Neural cell (in vitro differentiated cells): ENCODE results near the gene ASAP3.

Experiments used
- EP300 ChIP-seq: fragments of 450-650 bp; conservative IDR thresholded peaks from 2 replicates; pipeline ENCODE4 v1.6.1; 2014; ENCODE audit warnings: antibody characterized with exemption, mild to moderate bottlenecking, moderate library complexity; ENCODE audit not compliant: poor library complexity, severe bottlenecking
- EZH2 ChIP-seq: fragments of 200-600, 300-800 bp; shearing (Covaris generic), sonication (generic); IDR thresholded peaks from 2 replicates; pipeline ENCODE4 v1.6.1; 2014; ENCODE audit warnings: antibody characterized with exemption, low read length, borderline replicate concordance, mild to moderate bottlenecking; ENCODE audit not compliant: insufficient read depth, poor library complexity, severe bottlenecking
- POLR2AphosphoS5 ChIP-seq: IDR thresholded peaks from 2 replicates; pipeline ENCODE4 v1.6.1; 2012
- TF ChIP-seq, protein P1 (sequence below): fragments of 450-650 bp; IDR thresholded peaks from 2 replicates; pipeline ENCODE4 v1.5.1; 2014; ENCODE audit warnings: antibody characterized with exemption, mild to moderate bottlenecking, moderate library complexity; ENCODE audit not compliant: poor library complexity, severe bottlenecking

DNA sequence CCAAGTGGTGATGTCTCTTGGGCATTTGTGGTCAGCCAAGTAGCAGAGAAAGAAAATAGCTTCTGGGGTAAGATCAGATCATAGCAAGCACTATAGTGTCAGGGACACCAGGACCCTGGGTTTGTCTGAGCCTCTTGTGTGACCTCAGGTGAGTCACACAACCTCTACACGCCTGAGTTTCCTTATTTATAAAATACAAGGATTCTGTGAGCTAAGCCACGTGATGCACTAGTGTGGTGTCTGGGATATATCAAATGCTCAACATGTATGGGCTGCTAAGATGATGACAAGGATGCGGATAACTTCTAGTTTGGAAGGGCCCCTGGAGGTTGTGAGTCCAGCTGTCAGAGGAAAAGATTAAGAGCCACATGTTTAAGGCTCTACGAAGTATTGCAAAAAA is 89.8 kb downstream of the ASAP3 start:
- TF ChIP-seq POLR2AphosphoS5 (no peak), EZH2 (no peak), EP300 (no peak)
- TF ChIP-seq, protein P1, sequence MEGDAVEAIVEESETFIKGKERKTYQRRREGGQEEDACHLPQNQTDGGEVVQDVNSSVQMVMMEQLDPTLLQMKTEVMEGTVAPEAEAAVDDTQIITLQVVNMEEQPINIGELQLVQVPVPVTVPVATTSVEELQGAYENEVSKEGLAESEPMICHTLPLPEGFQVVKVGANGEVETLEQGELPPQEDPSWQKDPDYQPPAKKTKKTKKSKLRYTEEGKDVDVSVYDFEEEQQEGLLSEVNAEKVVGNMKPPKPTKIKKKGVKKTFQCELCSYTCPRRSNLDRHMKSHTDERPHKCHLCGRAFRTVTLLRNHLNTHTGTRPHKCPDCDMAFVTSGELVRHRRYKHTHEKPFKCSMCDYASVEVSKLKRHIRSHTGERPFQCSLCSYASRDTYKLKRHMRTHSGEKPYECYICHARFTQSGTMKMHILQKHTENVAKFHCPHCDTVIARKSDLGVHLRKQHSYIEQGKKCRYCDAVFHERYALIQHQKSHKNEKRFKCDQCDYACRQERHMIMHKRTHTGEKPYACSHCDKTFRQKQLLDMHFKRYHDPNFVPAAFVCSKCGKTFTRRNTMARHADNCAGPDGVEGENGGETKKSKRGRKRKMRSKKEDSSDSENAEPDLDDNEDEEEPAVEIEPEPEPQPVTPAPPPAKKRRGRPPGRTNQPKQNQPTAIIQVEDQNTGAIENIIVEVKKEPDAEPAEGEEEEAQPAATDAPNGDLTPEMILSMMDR, result no peak
